Measurements from ENCODE around the gene CEP57. TPM values are rescaled to one million over a fixed set of nuclear protein-coding genes. Genes with fewer than 3 reads are reported as not detected.
"Not testable (repeated sequence)": the region's sequence is repeated elsewhere in the genome, so short reads cannot be mapped to it uniquely, and the experiment has no call there.

Gene CEP57
- total RNA-seq, 1 experiment from 2014 or later = 79.8 TPM

- ChIA-PET POLR2A (ENCODE audit: low non-redundant PET) (no interaction called here), CTCF (no interaction called here)
- H3K9me3 ChIP-seq (ENCODE audit: low read depth, low read length, poor library complexity, severe bottlenecking) = no peaks in the 10 kb centered on the region
- no peak overlapping the region for H3K4me3 ChIP-seq (ENCODE audit: low read depth, low read length, poor library complexity, severe bottlenecking)
- intact Hi-C loops (cut with micrococcal nuclease; ENCODE audit: unreplicated experiment) = no loop called here
- H3K27me3 ChIP-seq (replicated peaks; ENCODE audit: insufficient read depth, low read depth, low read length, poor library complexity) = no peaks in the 10 kb centered on the region
- H3K36me3 ChIP-seq (ENCODE audit: insufficient read depth, low read length, poor library complexity, severe bottlenecking) = no peaks in the 10 kb centered on the region
- no peak for TF ChIP-seq CTCF (conservative IDR thresholded peaks at IDR 0.05; ENCODE audit: low read depth, low read length)
- TF ChIP-seq EZH2 (IDR thresholded peaks at IDR 0.05; ENCODE audit: borderline replicate concordance, low read depth, low read length, poor library complexity, severe bottlenecking) = no peak
- no peak overlapping the region for H3K27ac ChIP-seq (ENCODE audit: low read depth, low read length, poor library complexity, severe bottlenecking)
- no peak for DNase-seq (ENCODE audit: low spot score)
- BruUV-seq (replicated peaks) = no TSS peak
- H3K4me1 ChIP-seq (ENCODE audit: insufficient read depth, low read length, poor library complexity, severe bottlenecking) = peaks cover under 1% of the 10 kb centered on the region
Measured at GRCh38 chr11:95863486-95864140, 73.3 kb downstream of the CEP57 start.

DNA sequence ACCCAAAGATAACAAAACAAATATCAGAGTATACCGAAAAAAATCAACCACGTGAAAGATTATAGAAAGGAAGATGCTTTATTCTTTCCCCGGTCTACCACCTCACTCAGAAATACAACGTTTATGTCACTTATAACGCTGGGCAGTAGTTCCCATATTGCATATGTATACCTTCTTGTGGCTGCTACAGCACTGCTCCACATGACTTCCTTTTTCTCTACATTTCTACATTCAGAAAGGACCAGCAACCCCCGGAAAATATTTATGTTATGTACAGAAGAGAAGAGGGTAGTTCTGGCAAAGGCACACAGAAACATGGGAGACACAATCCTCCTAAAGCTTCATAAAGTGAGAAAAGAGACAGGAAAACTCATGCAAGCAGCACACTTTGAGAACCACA is 76.8 kb downstream of the CEP57 start:
- no peaks in the 10 kb centered on the region for H3K36me3 ChIP-seq (ENCODE audit: insufficient read depth, low read length, poor library complexity, severe bottlenecking)
- H3K9me3 ChIP-seq (ENCODE audit: low read depth, low read length, poor library complexity, severe bottlenecking) = no peaks in the 10 kb centered on the region
- BruUV-seq (replicated peaks) = no TSS peak
- intact Hi-C loops (cut with micrococcal nuclease; ENCODE audit: unreplicated experiment) = no loop called here
- no peak overlapping the region for H3K4me3 ChIP-seq (ENCODE audit: low read depth, low read length, poor library complexity, severe bottlenecking)
- H3K27ac ChIP-seq (ENCODE audit: low read depth, low read length, poor library complexity, severe bottlenecking) = no peak overlapping the region
- POLR2A ChIA-PET (ENCODE audit: low non-redundant PET) = no interaction called here
- TF ChIP-seq EZH2 (IDR thresholded peaks at IDR 0.05; ENCODE audit: borderline replicate concordance, low read depth, low read length, poor library complexity, severe bottlenecking) = no peak
- TF ChIP-seq CTCF (conservative IDR thresholded peaks at IDR 0.05; ENCODE audit: low read depth, low read length) = no peak
- no peaks in the 10 kb centered on the region for H3K4me1 ChIP-seq (ENCODE audit: insufficient read depth, low read length, poor library complexity, severe bottlenecking)
- no peak for DNase-seq (ENCODE audit: low spot score)
- CTCF ChIA-PET = no interaction called here
- no peaks in the 10 kb centered on the region for H3K27me3 ChIP-seq (replicated peaks; ENCODE audit: insufficient read depth, low read depth, low read length, poor library complexity)

DNA sequence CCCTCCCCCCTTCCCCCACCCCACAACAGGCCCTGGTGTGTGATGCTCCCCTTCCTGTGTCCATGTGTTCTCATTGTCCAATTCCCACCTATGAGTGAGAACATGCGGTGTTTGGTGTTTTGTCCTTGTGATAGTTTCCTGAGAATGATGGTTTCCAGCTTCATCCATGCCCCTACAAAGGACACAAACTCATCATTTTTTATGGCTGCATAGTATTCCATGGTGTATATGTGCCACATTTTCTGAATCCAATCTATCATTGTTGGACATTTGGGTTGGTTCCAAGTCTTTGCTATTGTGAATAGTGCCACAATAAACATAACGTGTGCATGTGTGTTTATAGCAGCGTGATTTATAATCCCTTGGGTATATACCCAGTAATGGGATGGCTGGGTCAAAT is 80.6 kb downstream of the CEP57 start:
- H3K9me3 ChIP-seq (ENCODE audit: low read depth, low read length, poor library complexity, severe bottlenecking); H3K36me3 ChIP-seq (ENCODE audit: insufficient read depth, low read length, poor library complexity, severe bottlenecking); BruUV-seq (replicated peaks); POLR2A ChIA-PET (ENCODE audit: low non-redundant PET); H3K4me3 ChIP-seq (ENCODE audit: low read depth, low read length, poor library complexity, severe bottlenecking); CTCF ChIA-PET; H3K27ac ChIP-seq (ENCODE audit: low read depth, low read length, poor library complexity, severe bottlenecking); DNase-seq (ENCODE audit: low spot score); H3K4me1 ChIP-seq (ENCODE audit: insufficient read depth, low read length, poor library complexity, severe bottlenecking); intact Hi-C loops (cut with micrococcal nuclease; ENCODE audit: unreplicated experiment); H3K27me3 ChIP-seq (replicated peaks; ENCODE audit: insufficient read depth, low read depth, low read length, poor library complexity): not testable (repeated sequence)

- ChIA-PET POLR2A (ENCODE audit: low non-redundant PET) (no interaction called here), CTCF (no interaction called here)
- no peaks in the 10 kb centered on the region for H3K4me1 ChIP-seq (ENCODE audit: insufficient read depth, low read length, poor library complexity, severe bottlenecking)
- BruUV-seq (replicated peaks) = no TSS peak
- H3K36me3 ChIP-seq (ENCODE audit: insufficient read depth, low read length, poor library complexity, severe bottlenecking) = no peaks in the 10 kb centered on the region
- no peaks in the 10 kb centered on the region for H3K27me3 ChIP-seq (replicated peaks; ENCODE audit: insufficient read depth, low read depth, low read length, poor library complexity)
- H3K4me3 ChIP-seq (ENCODE audit: low read depth, low read length, poor library complexity, severe bottlenecking) = no peak overlapping the region
- no peak for TF ChIP-seq CTCF (conservative IDR thresholded peaks at IDR 0.05; ENCODE audit: low read depth, low read length)
- TF ChIP-seq EZH2 (IDR thresholded peaks at IDR 0.05; ENCODE audit: borderline replicate concordance, low read depth, low read length, poor library complexity, severe bottlenecking) = no peak
- intact Hi-C loops (cut with micrococcal nuclease; ENCODE audit: unreplicated experiment) = no loop called here
- DNase-seq (ENCODE audit: low spot score) = no peak
- no peaks in the 10 kb centered on the region for H3K9me3 ChIP-seq (ENCODE audit: low read depth, low read length, poor library complexity, severe bottlenecking)
- H3K27ac ChIP-seq (ENCODE audit: low read depth, low read length, poor library complexity, severe bottlenecking) = no peak overlapping the region
Measured at GRCh38 chr11:95877291-95877690, 87.0 kb downstream of the CEP57 start.

Measured in A673 (cell line).